Urinary bladder (tissue), 4 donors: ENCODE results near the gene ATPAF1. TPM values are rescaled to one million over a fixed set of nuclear protein-coding genes. Genes with fewer than 3 reads are reported as not detected.
"Not testable (repeated sequence)": the region's sequence is repeated elsewhere in the genome, so short reads cannot be mapped to it uniquely, and the experiment has no call there.

Experiments used
- DNase-seq: peaks from one replicate; pipeline ENCODE4 v3.0.0-alpha.2; 2015; ENCODE audit errors: extremely low spot score
- H3K27ac ChIP-seq: one replicate; pipeline ENCODE4 v1.5.1; 2013; ENCODE audit warnings: low read depth, mild to moderate bottlenecking, moderate library complexity
- H3K36me3 ChIP-seq: one replicate; pipeline ENCODE4 v1.6.1; 2013; ENCODE audit warnings: mild to moderate bottlenecking, moderate library complexity; ENCODE audit not compliant: insufficient read depth
- H3K4me1 ChIP-seq: one replicate; pipeline ENCODE4 v1.6.1; 2013; ENCODE audit warnings: mild to moderate bottlenecking, moderate library complexity; ENCODE audit not compliant: insufficient read depth
- H3K4me3 ChIP-seq: one replicate; pipeline ENCODE4 v1.5.1; 2013; ENCODE audit warnings: low read depth, low read length
- WGBS: extraction: QIAGEN DNeasy Blood & Tissue Kit; methylation state at CpG from one replicate; pipeline ENCODE4 v1.1.7; 2013; 5-methylcytosine and 5-hydroxymethylcytosine counted together
- polyA plus RNA-seq: library from polyadenylated mRNA; stranded (reverse); fragments of 200-250 nt; gene quantifications from one replicate; pipeline ENCODE4 v1.2.3, GENCODE V29; 2013
- total RNA-seq: library from RNA; depleted of rRNA; stranded (reverse); fragments of >200 nt; gene quantifications from one replicate; pipeline ENCODE4 v1.2.3, GENCODE V29; 2014
- donor health status: healthy with polysubstance abuse.
- donor health status: healthy.

Gene ATPAF1
- total and polyA plus RNA-seq, 2 donors = 33.3 to 36.3 TPM

DNA sequence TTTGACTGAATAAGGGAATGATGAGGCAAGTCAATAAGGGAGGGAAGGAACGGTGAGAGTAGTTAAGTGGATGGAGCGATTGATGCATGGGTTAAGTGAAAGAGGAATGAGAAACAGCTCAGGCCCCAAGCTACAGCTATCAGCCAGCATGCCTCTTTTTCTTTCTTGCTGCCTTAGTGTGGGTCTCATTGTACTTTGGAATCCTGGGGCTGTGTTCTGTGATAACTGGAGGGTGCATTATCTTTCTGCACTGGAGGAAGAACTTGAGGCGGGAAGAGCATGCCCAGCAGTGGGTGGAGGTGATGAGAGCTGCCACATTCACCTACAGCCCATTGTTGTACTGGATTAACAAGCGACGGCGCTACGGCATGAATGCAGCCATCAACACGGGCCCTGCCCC, 4.5 kb upstream of the ATPAF1 start:
- Histone ChIP-seq H3K27ac (no peak overlapping the region), H3K36me3 (no peaks in the 10 kb centered on the region), H3K4me1 (no peaks in the 10 kb centered on the region), H3K4me3 (no peak overlapping the region)
- WGBS = 75% methylated on average over 8 of the region's 8 CpGs
- no peak for DNase-seq

DNA sequence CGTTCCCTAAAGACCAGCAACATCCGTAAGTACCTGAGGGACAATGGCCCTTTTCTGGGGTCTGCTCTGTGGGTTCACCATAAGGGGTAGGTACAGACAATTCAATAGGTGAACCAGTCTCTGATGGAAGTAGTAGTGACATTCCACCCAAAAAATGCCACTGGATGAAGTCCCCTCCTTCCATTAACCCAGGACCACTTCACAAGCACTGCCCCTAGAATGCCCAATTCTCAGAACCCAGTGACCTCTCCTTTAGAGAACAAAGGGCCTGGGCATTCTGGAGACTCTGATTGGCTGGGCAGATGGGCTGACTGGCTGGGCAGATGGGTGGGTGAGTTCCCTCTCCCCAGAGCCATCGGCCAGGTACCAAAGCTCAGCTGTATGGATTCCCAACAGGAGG, 3.4 kb upstream of the ATPAF1 start, which contains the start of gene TEX38:
Gene TEX38 (plus strand): TSS at position 301 of the 400 bp plus-strand sequence. CDS start 81 bp downstream, at position 382.
- no peak for DNase-seq
- 86% methylated on average over 3 of the region's 3 CpGs for WGBS
- H3K27ac ChIP-seq = no peak within 1 kb of the TSS

DNA sequence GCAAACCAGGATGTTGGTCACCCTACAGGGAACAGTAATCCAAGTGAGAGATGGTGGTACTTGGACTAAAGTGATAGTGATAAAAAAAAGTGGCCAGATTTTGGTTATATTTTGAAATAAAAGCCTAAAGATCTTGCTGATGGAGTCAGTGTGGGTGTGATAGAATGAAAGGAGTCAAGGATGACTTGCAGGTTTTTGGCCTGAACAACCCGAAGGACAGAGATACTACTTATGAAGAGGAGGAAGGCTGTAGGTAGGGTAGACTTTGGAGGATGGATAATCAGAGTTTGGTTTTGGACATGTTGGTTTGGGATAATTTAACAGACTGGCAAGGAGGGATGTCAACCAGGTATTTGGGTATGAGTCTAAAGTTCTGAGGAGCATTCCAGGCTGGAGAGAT, 2.0 kb upstream of the ATPAF1 start:
- no peaks in the 10 kb centered on the region for H3K36me3 ChIP-seq
- no peak overlapping the region for H3K4me3 ChIP-seq
- no peak for DNase-seq
- WGBS = 90% methylated on average over 1 of the region's 1 CpG
- no peaks in the 10 kb centered on the region for H3K4me1 ChIP-seq
- no peak overlapping the region for H3K27ac ChIP-seq

More for the DNA sequence above, 3.4 kb upstream of the ATPAF1 start, which contains the start of gene TEX38:
- Histone ChIP-seq H3K4me3 (no peak within 1 kb of the TSS), H3K4me1 (no peaks in the 10 kb centered on the region), H3K36me3 (no peaks in the 10 kb centered on the region)

DNA sequence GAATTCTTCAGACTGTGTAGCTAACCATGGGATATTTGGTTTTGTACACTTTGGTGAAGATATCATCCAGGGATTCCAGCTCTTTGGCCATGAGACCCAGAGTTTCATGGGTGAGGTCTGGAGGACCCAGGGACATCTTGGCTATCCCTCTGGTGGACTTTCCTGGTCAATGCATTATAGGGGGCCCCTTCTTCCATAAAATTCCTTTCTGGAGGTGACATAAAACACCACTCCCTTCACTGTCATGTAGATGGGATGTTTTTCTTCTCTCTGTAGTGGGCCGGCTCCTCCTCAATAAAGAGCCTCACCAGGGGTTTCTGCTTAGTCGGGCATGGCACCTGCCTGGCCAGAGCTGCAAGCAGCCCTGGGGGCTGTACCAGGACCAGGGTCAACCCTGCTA, 2.2 kb downstream of the ATPAF1 start:
- no peak overlapping the region for H3K4me3 ChIP-seq
- no peaks in the 10 kb centered on the region for H3K4me1 ChIP-seq
- H3K36me3 ChIP-seq = peaks cover 3% of the 10 kb centered on the region
- DNase-seq = no peak
- 60% methylated on average over 2 of the region's 2 CpGs for WGBS
- no peak overlapping the region for H3K27ac ChIP-seq

DNA sequence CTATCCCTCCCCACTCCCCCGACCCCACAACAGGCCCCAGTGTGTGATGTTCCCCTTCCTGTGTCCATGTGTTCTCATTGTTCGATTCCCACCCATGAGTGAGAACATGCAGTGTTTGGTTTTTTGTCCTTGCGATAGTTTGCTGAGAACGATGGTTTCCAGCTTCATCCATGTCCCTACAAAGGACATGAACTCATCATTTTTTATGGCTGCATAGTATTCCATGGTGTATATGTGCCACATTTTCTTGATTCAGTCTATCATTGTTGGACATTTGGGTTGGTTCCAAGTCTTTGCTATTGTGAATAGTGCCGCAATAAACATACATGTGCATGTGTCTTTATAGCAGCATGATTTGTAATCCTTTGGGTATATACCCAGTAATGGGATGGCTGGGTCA, 5.2 kb downstream of the ATPAF1 start:
- H3K36me3 ChIP-seq, H3K4me1 ChIP-seq, DNase-seq, H3K27ac ChIP-seq, H3K4me3 ChIP-seq: not testable (repeated sequence)
- 83% methylated on average over 5 of the region's 5 CpGs for WGBS

DNA sequence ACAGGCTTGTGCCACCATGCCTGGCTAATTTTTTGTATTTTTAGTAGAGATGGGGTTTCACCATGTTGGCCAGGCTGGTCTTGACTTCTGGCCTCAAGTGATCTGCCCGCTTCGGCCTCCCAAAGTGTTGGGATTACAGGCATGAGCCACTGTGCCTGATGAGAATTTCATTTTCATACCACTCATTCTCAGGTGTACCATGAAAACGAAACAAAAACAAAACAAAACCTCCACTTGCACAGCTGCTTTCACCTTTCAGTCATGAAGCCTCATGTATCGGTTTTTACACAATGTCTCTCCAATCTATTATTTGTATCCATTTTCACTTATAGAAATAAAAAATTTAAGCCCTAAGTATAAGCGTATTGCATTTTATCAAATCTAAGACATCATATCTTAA, 8.0 kb downstream of the ATPAF1 start:
- DNase-seq, H3K36me3 ChIP-seq, H3K4me1 ChIP-seq, H3K27ac ChIP-seq, H3K4me3 ChIP-seq: not testable (repeated sequence)
- 94% methylated on average over 5 of the region's 5 CpGs for WGBS

DNA sequence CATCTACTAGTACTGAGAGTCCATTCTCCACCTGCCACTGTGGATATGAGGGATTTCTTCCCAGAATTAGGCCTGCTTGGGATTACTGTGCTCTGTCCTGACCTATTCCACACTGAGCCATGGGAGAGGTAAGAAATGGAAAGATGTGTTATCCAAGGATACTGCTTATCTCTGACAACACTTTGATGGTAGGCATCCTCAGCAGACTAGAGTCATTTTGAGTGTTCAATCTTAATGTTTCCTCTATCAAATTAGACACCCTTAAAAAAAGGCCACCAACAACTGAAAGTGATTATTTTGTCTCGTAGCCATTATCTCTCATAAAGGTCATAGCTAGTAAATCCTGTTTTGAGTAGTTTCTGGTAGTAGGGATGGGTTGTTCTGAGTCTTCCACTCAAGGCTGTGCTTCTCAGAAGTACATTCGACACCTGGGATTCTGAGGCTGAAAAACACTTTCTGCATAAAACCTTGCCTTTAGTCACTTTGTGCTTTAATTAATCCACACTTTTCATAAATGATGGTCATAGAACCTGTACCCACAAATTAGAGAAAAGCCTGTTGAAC, 8.8 kb downstream of the ATPAF1 start:
- H3K36me3 ChIP-seq = peaks cover 5% of the 10 kb centered on the region
- H3K4me3 ChIP-seq = no peak overlapping the region
- WGBS = 78% methylated on average over 2 of the region's 2 CpGs
- no peak for DNase-seq
- no peak overlapping the region for H3K27ac ChIP-seq
- no peaks in the 10 kb centered on the region for H3K4me1 ChIP-seq

DNA sequence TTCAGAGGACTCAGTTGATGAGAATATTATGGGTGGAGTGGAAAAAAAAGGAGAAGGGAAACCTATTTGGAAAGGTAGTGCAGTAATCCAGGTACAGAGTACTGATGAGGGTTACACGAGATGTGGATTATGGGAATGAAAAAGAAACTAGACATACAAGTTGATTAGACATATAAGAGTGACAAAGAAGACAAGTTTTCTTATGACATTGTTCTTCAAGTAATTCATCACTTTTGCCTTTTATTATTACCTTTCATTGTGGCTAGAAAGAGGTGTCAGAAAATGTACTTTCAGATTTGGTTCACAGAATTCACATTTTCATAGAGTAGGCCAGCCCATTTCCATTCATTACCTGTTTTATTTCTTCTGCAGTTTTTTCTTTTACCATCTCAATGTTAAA, 10.4 kb downstream of the ATPAF1 start:
- H3K4me3 ChIP-seq = no peak overlapping the region
- 62% methylated on average over 1 of the region's 1 CpG for WGBS
- no peak for DNase-seq
- no peaks in the 10 kb centered on the region for H3K4me1 ChIP-seq
- H3K36me3 ChIP-seq = peaks cover 3% of the 10 kb centered on the region
- no peak overlapping the region for H3K27ac ChIP-seq

DNA sequence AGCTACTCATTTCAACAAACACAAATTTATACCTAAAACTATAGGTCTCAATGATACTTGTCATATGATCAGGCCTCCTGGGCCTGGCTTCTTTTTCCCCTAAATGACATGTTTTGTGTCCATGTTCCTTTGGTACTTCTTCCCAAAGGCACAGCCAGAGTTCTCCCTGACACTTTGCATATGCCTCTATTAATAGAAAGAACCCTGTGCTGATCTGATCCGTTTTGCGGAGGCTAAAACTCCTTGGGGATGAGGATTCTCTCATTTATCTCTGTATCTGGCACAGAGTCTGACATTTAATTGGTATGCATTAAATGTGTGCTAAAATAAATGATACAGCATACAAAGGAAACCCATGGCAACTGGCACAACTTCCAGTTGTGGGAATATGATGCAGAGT, 11.5 kb downstream of the ATPAF1 start:
- DNase-seq = no peak
- WGBS = 80% methylated on average over 2 of the region's 2 CpGs
- H3K36me3 ChIP-seq = peaks cover 3% of the 10 kb centered on the region
- no peak overlapping the region for H3K27ac ChIP-seq
- no peak overlapping the region for H3K4me3 ChIP-seq
- H3K4me1 ChIP-seq = no peaks in the 10 kb centered on the region

DNA sequence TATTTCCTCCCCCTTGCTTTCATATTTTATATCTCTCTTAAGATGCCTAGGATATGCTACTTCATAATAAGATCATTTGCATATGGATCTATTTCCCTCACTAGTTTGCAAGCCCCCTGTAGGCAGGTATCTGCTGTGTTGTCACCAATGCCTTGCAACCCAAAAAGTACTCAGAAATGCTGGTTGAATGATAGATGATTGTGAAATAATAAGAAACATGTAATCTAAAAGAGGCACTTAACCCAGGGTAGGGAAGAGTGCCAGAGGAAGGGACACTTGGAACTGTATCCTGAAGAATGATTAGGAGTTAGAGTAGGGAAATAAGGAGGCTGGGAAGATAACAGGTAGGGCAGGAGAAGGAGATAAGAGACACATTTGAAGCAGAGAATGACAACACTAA, 12.3 kb downstream of the ATPAF1 start:
- H3K4me3 ChIP-seq = no peak overlapping the region
- H3K4me1 ChIP-seq = no peaks in the 10 kb centered on the region
- no peak overlapping the region for H3K27ac ChIP-seq
- H3K36me3 ChIP-seq = peaks cover 3% of the 10 kb centered on the region
- DNase-seq = no peak

DNA sequence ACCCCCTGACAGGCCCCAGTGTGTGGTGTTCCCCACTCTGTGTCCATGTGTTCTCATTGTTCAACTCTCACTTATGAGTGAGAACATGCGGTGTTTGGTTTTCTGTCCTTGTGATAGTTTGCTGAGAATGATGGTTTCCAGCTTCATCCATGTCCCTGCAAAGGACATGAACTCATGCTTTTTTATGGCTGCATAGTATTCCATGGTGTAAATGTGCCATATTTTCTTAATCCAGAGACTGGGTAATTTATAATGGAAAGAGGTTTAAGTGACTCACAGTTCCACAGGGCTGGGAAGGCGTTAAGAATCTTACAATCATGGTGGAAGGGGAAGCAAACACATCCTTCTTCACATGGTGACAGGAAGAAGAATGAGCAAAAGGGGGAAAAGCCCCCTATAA, 13.5 kb downstream of the ATPAF1 start:
- DNase-seq, H3K27ac ChIP-seq, H3K4me3 ChIP-seq, H3K36me3 ChIP-seq, H3K4me1 ChIP-seq: not testable (repeated sequence)
- 95% methylated on average over 2 of the region's 2 CpGs for WGBS

DNA sequence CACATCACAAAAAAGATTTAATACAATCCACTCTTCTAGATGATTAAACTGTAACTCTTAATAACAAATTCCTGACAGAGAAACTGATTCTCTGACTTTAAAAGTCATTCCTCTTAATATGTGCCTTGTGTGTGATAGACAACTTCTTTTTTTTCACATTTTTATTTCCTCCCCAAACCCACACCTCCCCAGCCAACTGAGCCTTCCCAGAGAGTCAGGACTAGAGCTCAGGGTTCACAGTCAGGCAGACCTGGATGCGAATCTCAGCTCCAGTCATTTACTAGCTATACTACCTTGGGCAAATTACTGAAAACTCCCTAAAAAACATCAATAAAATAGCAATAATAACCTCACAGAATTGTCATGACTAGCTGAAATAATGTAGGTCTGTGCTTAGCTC, 14.2 kb downstream of the ATPAF1 start:
- DNase-seq = no peak
- WGBS = 91% methylated on average over 1 of the region's 1 CpG
- no peaks in the 10 kb centered on the region for H3K4me1 ChIP-seq
- H3K4me3 ChIP-seq = no peak overlapping the region
- peaks cover 7% of the 10 kb centered on the region for H3K36me3 ChIP-seq
- H3K27ac ChIP-seq = no peak overlapping the region

DNA sequence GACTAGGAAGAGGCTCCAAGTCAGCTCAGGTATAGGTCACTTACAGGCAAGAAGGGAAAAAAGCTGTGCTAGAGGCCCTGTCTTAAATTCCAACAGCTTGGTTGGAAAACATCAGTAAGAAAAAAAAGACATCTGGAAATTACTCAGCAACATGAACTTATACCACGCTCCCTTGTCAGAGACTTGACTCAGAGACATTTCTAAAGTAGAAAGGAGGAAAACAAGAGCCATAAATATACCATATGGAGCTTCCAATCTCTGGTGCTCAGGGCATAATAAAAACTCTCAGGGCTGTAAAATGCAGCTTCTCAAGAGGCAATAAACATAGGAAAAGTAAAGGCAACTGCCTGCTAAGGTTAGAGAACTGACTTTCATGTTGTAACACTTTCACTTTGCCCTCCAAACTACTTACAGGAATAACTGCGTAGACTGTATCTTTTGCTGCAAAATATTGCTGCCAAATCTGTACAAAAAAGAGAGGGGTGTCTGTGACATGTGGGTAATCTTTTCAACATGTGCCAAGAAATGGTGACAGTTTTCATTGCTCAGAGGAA, 14.7 kb downstream of the ATPAF1 start:
- H3K4me3 ChIP-seq = no peak overlapping the region
- H3K27ac ChIP-seq = no peak overlapping the region
- no peak for DNase-seq
- H3K4me1 ChIP-seq = no peaks in the 10 kb centered on the region
- peaks cover 7% of the 10 kb centered on the region for H3K36me3 ChIP-seq
- WGBS = 66% methylated on average over 2 of the region's 2 CpGs

DNA sequence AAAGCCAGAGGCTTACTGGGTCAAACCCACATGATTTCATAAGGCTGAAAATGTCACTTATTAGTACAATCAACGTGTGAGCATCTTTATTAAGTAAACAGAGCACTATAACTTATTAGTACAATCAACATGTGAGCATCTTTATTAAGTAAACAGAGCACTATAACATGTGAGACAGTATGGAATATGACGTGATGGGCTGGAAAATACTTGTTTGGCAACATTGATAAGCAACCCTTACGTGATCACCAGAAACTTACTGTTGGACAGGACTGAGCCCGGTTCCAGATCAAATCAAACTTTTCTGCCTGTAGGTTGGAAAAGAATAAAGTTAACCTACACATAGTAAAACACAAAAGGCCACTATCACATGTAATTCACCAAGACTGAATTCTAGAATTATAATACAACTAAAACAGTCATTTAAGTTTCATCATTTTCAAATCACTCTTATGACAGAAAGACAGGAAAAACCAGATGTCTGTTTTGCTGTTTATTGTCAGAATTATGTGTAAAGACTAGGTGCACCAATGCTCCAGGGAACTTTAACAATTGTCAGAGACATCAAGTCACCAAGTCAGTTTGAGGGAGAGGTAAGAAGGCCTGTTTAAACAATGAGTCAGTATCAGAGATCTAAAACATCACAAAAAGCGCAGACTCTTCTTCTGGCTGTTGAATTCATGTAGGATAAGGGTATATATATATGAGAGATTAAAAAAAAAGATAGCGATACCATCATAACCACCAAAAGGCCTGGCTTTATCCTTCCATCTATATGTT, 15.7 kb downstream of the ATPAF1 start:
- Histone ChIP-seq H3K27ac (no peak overlapping the region), H3K4me3 (no peak overlapping the region), H3K4me1 (no peaks in the 10 kb centered on the region), H3K36me3 (peaks cover 7% of the 10 kb centered on the region)
- 65% methylated on average over 6 of the region's 6 CpGs for WGBS
- DNase-seq = no peak
